Ishikawa (cell line): ENCODE results near the gene SRXN1.

Source experiments
- CEBPB ChIP-seq: IDR thresholded peaks from 2 replicates; pipeline ENCODE4 v1.6.1; 2012
- CREB1 ChIP-seq: IDR thresholded peaks from 2 replicates; pipeline ENCODE4 v1.6.1; 2012; ENCODE audit warnings: low read depth
- EGR1 ChIP-seq: IDR thresholded peaks from 2 replicates; pipeline ENCODE4 v1.6.1; 2012
- EP300 ChIP-seq: IDR thresholded peaks from 2 replicates; pipeline ENCODE4 v1.6.1; 2012; ENCODE audit warnings: borderline replicate concordance
- FOXM1 ChIP-seq: IDR thresholded peaks from 2 replicates; pipeline ENCODE4 v1.6.1; 2012; ENCODE audit warnings: low read depth, borderline replicate concordance
- MAX ChIP-seq: IDR thresholded peaks from 2 replicates; pipeline ENCODE4 v1.6.1; 2012
- NFIC ChIP-seq: IDR thresholded peaks from 2 replicates; pipeline ENCODE4 v1.6.1; 2012
- RAD21 ChIP-seq: IDR thresholded peaks from 2 replicates; pipeline ENCODE4 v1.6.1; 2012; ENCODE audit warnings: low read depth
- REST ChIP-seq: IDR thresholded peaks from 2 replicates; pipeline ENCODE4 v1.6.1; 2012; ENCODE audit warnings: low read depth, mild to moderate bottlenecking
- TAF1 ChIP-seq: IDR thresholded peaks from 2 replicates; pipeline ENCODE4 v1.6.1; 2012; ENCODE audit warnings: low read depth, mild to moderate bottlenecking
- TCF12 ChIP-seq: IDR thresholded peaks from 2 replicates; pipeline ENCODE4 v1.6.1; 2012; ENCODE audit warnings: low read depth
- TEAD4 ChIP-seq: IDR thresholded peaks from 2 replicates; pipeline ENCODE4 v1.6.1; 2012
- USF1 ChIP-seq: IDR thresholded peaks from 2 replicates; pipeline ENCODE4 v1.6.1; 2012
- YY1 ChIP-seq: IDR thresholded peaks from 2 replicates; pipeline ENCODE4 v1.6.1; 2012; ENCODE audit warnings: low read depth
- ZBTB7A ChIP-seq: IDR thresholded peaks from 2 replicates; pipeline ENCODE4 v1.6.1; 2012; ENCODE audit warnings: low read depth

Gene SRXN1

GRCh38 chr20:631101-631500, 21.9 kb downstream of the SRXN1 start:
- TF ChIP-seq TEAD4 = 0 out of 2 replicates have a peak, but pooled peaks have one; percentile 41
- no peak for TF ChIP-seq REST

- TF ChIP-seq TAF1 (no peak), USF1 (no peak), CREB1 (no peak), MAX (no peak), CEBPB (no peak), NFIC (no peak), FOXM1 (no peak), YY1 (no peak), TCF12 (no peak), ZBTB7A (no peak), REST (no peak), EGR1 (no peak), RAD21 (no peak), TEAD4 (no peak)
These were observed 26.4 kb downstream of the SRXN1 start for GRCh38 chr20:626579-626978.

- TF ChIP-seq RAD21 = no peak
- TF ChIP-seq MAX = no peak
- no peak for TF ChIP-seq NFIC
- no peak for TF ChIP-seq FOXM1
- TF ChIP-seq USF1 = no peak
- TF ChIP-seq EGR1 = no peak
- no peak for TF ChIP-seq EP300
- TF ChIP-seq TEAD4 = no peak
- no peak for TF ChIP-seq CREB1
- no peak for TF ChIP-seq REST
- no peak for TF ChIP-seq YY1
- TF ChIP-seq TCF12 = no peak
- TF ChIP-seq ZBTB7A = no peak
- no peak for TF ChIP-seq TAF1
- TF ChIP-seq CEBPB = no peak
These were observed 27.6 kb downstream of the SRXN1 start for GRCh38 chr20:625360-625932.

GRCh38 chr20:623704-624103, 29.3 kb downstream of the SRXN1 start:
- TF ChIP-seq REST = no peak
- TF ChIP-seq TEAD4 = no peak
- no peak for TF ChIP-seq FOXM1
